Panc1 (cell line): ENCODE data around the gene BOLA1. TPM values are rescaled to one million over a fixed set of nuclear protein-coding genes. Genes with fewer than 3 reads are reported as not detected.
"Not testable (repeated sequence)": the region's sequence is repeated elsewhere in the genome, so short reads cannot be mapped to it uniquely, and the experiment has no call there.

ENCODE experiments used
- ATAC-seq: fragments of 200-7000 bp; cut with Tn5 transposase; 2 replicates; pipeline ENCODE4 v1.9.1; 2020; ENCODE audit warnings: mild to moderate bottlenecking, moderate library complexity
- BruUV-seq: library from RNA; stranded (reverse); fragments of 400-500 nt; replicated peaks from 2 replicates; lab custom pipeline; 2021; lab: Mats Ljungman, UMichigan
- CTCF ChIA-PET: fragments of 300-600 bp; sonication (Branson Sonifier 250); formaldehyde crosslinking; loops from one replicate; lab custom pipeline; 2022; ENCODE audit warnings: antibody characterized with exemption; lab: Charles Lee
- POLR2A ChIA-PET: fragments of 300-600 bp; sonication (Branson Sonifier 250); formaldehyde crosslinking; loops from one replicate; lab custom pipeline; 2022; ENCODE audit warnings: antibody characterized with exemption; lab: Charles Lee
- DNase-seq: peaks from one replicate; pipeline ENCODE4 v3.0.0-alpha.2; 2010; ENCODE audit warnings: low read depth, low spot score
- H3K27ac ChIP-seq: 2 replicates; pipeline ENCODE4 v1.5.1; 2011; ENCODE audit warnings: mild to moderate bottlenecking, low read length, inconsistent platforms
- H3K27me3 ChIP-seq: fragments of 200-500 bp; sonication (Bioruptor generic); 2 replicates; pipeline ENCODE4 v1.6.0; 2014; ENCODE audit warnings: low read length, inconsistent platforms; ENCODE audit not compliant: control insufficient read depth, insufficient read depth
- H3K36me3 ChIP-seq: fragments of 200-500 bp; sonication (Bioruptor generic); 2 replicates; pipeline ENCODE4 v1.5.1; 2014; ENCODE audit warnings: inconsistent platforms, mild to moderate bottlenecking, low read length, moderate library complexity; ENCODE audit not compliant: control insufficient read depth, insufficient read depth
- H3K4me1 ChIP-seq: 2 replicates; pipeline ENCODE4 v1.5.1; 2011; ENCODE audit warnings: inconsistent platforms, mild to moderate bottlenecking, low read length, moderate library complexity; ENCODE audit not compliant: control insufficient read depth, insufficient read depth
- H3K4me3 ChIP-seq, 2 experiments: 2 replicates each; pipeline ENCODE4 v1.5.1; 2011 to 2012; ENCODE audit warnings: low read depth in 2 of 2, low read length in 2 of 2, mild to moderate bottlenecking in 2 of 2, inconsistent platforms in 1 of 2, moderate library complexity in 1 of 2
- H3K9me3 ChIP-seq: fragments of 200-500 bp; sonication (Bioruptor generic); 2 replicates; pipeline ENCODE4 v1.5.1; 2014; ENCODE audit warnings: low read depth, mild to moderate bottlenecking, inconsistent platforms, low read length, moderate library complexity; ENCODE audit not compliant: control insufficient read depth, insufficient read depth
- CTCF ChIP-seq: fragments of 450-650 bp; IDR thresholded peaks from 2 replicates; pipeline ENCODE4 v1.5.1; 2017; ENCODE audit warnings: mild to moderate bottlenecking
- POLR2AphosphoS5 ChIP-seq: IDR thresholded peaks from 2 replicates; pipeline ENCODE4 v1.6.1; 2012; ENCODE audit warnings: mild to moderate bottlenecking, low read depth, low read length, moderate library complexity
- REST ChIP-seq, 2 experiments: IDR thresholded peaks; 2 replicates each; pipeline ENCODE4 v1.6.1; 2011 to 2012; ENCODE audit warnings: low read depth in 2 of 2, control low read depth in 1 of 2, low read length in 1 of 2, mild to moderate bottlenecking in 1 of 2, moderate library complexity in 1 of 2; ENCODE audit not compliant: insufficient read depth in 1 of 2
- SIN3A ChIP-seq: IDR thresholded peaks from 2 replicates; pipeline ENCODE4 v1.6.1; 2012; ENCODE audit warnings: low read depth, mild to moderate bottlenecking, low read length, moderate library complexity, borderline replicate concordance; ENCODE audit not compliant: insufficient read depth
- TCF7L2 ChIP-seq: IDR thresholded peaks from 2 replicates; pipeline ENCODE4 v1.6.1; 2011; ENCODE audit warnings: mild to moderate bottlenecking, low read depth, low read length, inconsistent platforms
- in situ Hi-C: cut with HindIII; loops from 2 replicates; pipeline ENCODE4 v1.10.0; 2016; ENCODE audit warnings: low sequenced_read_pairs, low pct_unique_long_range_greater_than_20kb
- intact Hi-C: fragments of 100-400 bp; cut with micrococcal nuclease; formaldehyde crosslinking; loops from one replicate; pipeline ENCODE4 v1.10.0; 2022; ENCODE audit not compliant: unreplicated experiment
- total RNA-seq: library from RNA; stranded (reverse); gene quantifications from one replicate; pipeline ENCODE4 v1.2.1, GENCODE V29; 2021; ENCODE audit not compliant: unreplicated experiment

BOLA1 gene
- total RNA-seq, 1 experiment from 2014 or later: 14.6 TPM

DNA sequence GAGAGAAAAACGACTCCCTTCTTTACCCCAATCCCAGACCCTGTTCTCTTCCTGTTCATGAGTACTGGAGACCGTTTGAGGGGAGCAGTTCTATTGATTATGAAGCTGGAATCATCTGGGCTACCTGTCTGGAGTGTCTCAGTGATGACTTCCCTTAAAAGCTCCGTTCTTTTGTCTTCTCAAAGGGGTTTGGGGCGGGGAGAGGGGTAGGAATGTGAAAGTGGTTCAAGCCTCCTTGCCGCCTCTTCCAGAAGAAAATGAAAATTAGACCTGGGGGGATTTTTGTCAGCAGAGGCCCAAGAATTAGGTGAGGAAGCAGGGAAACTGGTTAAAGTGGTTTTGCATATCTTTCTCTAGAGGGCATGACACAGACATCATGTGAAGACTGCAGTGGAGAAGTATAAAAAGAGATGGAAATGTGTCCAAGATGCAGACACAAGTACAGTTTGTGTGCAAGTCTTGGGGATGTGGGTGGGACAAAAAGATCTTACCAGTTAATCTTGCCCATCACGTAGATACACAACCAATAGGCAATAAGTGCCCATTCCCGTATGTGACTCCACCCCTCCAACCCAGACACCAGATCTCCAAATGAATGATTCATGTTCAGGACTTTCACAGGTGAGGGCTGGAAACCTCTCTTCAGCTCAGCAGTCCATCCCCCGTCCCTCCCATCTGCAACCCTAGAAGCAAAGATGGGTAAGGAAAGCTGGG is 37.8 kb downstream of the BOLA1 start:
- BruUV-seq: no TSS peak
- peaks cover 51% of the 10 kb centered on the region for H3K4me1 ChIP-seq

GRCh38 chr1:149937759-149938158 is 38.4 kb downstream of the BOLA1 start:
- Histone ChIP-seq H3K4me1 (peaks cover 56% of the 10 kb centered on the region), H3K4me3 (peak overlapping the region in 1 of 2 experiments; percentile 94; a peak in 3 of 4 replicates), H3K27me3 (no peaks in the 10 kb centered on the region), H3K9me3 (no peaks in the 10 kb centered on the region), H3K36me3 (no peaks in the 10 kb centered on the region), H3K27ac (peak overlapping the region; percentile 91)
- CTCF ChIA-PET: interaction anchor here (0.9 kb wide), 1 partner anchor 49 kb away, joined by 4 read pairs; no protein-coding TSS in a partner anchor
- BruUV-seq: no TSS peak
- in situ Hi-C loops: no loop called here
- POLR2A ChIA-PET: no interaction called here
- no peak for TF ChIP-seq CTCF
- TF ChIP-seq REST (IDR thresholded peaks at IDR 0.05; ENCODE audit: insufficient read depth in 1 of 2, low read depth in 2 of 2, low read length in 1 of 2): no peak
- no peak for DNase-seq
- ATAC-seq: no peak
- intact Hi-C loops: no loop called here

More for the DNA sequence above, 37.8 kb downstream of the BOLA1 start:
- H3K27ac ChIP-seq: peak overlapping the region; percentile 91
- no peak for DNase-seq
- no peaks in the 10 kb centered on the region for H3K27me3 ChIP-seq
- in situ Hi-C loops: no loop called here
- peak; percentile 64 for ATAC-seq
- peak overlapping the region; percentile 68 to 94 for H3K4me3 ChIP-seq
- TF ChIP-seq REST (IDR thresholded peaks at IDR 0.05; ENCODE audit: insufficient read depth in 1 of 2, low read depth in 2 of 2, low read length in 1 of 2): no peak
- TF ChIP-seq POLR2AphosphoS5: no peak; the same call in 1 of the 2 replicates
- no peak for TF ChIP-seq CTCF
- 0 out of 2 replicates have a peak, but pooled peaks have one; percentile 0 for TF ChIP-seq SIN3A
- no peak for TF ChIP-seq TCF7L2
- no peaks in the 10 kb centered on the region for H3K9me3 ChIP-seq
- no peaks in the 10 kb centered on the region for H3K36me3 ChIP-seq
- intact Hi-C loops: no loop called here
- ChIA-PET CTCF (interaction anchor here (0.9 kb wide), 1 partner anchor 49 kb away, joined by 4 read pairs; no protein-coding TSS in a partner anchor), POLR2A (no interaction called here)

DNA sequence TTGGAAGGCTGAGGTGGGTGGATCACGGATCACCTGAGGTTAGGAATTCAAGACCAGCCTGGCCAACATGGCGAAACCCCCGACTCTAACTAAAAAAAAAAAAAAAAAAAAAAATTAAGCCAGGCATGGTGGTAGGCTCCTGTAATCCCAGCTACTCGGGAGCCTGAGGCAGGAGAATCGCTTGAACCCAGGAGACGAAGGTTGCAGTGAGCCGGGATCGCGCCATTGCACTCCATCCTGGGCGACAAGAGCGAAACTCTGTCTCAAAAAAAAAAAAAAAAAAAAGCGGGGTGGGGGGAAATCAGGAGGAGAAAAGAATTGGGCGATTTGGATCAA is 39.3 kb downstream of the BOLA1 start:
- H3K27me3 ChIP-seq, ATAC-seq, H3K9me3 ChIP-seq, DNase-seq, intact Hi-C loops, H3K36me3 ChIP-seq, BruUV-seq, in situ Hi-C loops: not testable (repeated sequence)
- CTCF ChIA-PET: interaction anchor here (0.7 kb wide), 1 partner anchor 636 kb away, joined by 3 read pairs; no protein-coding TSS in a partner anchor
- peaks cover 59% of the 10 kb centered on the region for H3K4me1 ChIP-seq
- POLR2A ChIA-PET: interaction anchor here (0.7 kb wide), 1 partner anchor 13 kb away, joined by 6 read pairs; no protein-coding TSS in a partner anchor
- H3K27ac ChIP-seq: peak overlapping the region; percentile 91
- H3K4me3 ChIP-seq: peak overlapping the region; percentile 29 to 57
